Measurements from ENCODE around the gene FAM135A. TPM values are rescaled to one million over a fixed set of nuclear protein-coding genes. Genes with fewer than 3 reads are reported as not detected.
"Not testable (repeated sequence)": the region's sequence is repeated elsewhere in the genome, so short reads cannot be mapped to it uniquely, and the experiment has no call there.

Gene FAM135A
- total RNA-seq, 1 experiment from 2014 or later, result 20.4 TPM

DNA sequence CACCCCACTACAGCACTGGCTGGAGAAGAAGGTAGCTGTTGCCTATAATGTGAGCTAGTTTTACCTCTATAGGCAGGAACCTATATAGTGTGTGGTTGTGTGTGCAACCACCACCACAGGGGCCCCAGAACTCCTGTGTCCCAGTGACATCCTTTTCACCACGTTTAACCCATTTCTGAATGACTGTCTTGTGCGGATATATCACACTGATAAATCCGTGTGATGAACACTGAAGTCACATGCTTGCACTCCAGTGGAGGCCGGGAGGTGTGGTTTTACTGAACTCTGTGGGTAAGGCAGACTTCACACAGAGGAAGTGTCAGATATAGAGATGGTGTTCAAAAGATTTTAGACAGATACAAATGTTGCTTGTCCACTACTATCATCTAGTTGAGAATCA lies 185.9 kb downstream of the FAM135A start:
- BruUV-seq (replicated peaks), result no TSS peak
- TF ChIP-seq, protein P1, sequence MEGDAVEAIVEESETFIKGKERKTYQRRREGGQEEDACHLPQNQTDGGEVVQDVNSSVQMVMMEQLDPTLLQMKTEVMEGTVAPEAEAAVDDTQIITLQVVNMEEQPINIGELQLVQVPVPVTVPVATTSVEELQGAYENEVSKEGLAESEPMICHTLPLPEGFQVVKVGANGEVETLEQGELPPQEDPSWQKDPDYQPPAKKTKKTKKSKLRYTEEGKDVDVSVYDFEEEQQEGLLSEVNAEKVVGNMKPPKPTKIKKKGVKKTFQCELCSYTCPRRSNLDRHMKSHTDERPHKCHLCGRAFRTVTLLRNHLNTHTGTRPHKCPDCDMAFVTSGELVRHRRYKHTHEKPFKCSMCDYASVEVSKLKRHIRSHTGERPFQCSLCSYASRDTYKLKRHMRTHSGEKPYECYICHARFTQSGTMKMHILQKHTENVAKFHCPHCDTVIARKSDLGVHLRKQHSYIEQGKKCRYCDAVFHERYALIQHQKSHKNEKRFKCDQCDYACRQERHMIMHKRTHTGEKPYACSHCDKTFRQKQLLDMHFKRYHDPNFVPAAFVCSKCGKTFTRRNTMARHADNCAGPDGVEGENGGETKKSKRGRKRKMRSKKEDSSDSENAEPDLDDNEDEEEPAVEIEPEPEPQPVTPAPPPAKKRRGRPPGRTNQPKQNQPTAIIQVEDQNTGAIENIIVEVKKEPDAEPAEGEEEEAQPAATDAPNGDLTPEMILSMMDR (IDR thresholded peaks at IDR 0.05; ENCODE audit: unreplicated experiment), result no peak
- no peaks in the 10 kb centered on the region for H3K27me3 Mint-ChIP-seq (ENCODE audit: insufficient read depth, unreplicated experiment)
- no peaks in the 10 kb centered on the region for H3K4me1 Mint-ChIP-seq (ENCODE audit: insufficient read depth, unreplicated experiment)
- DNase-seq (ENCODE audit: unreplicated experiment), result no peak
- ChIA-PET POLR2A (no interaction called here), CTCF (interaction anchor here (1.0 to 1.1 kb wide), 2 partner anchors 12 to 108 kb away, joined by 3 to 5 read pairs; no protein-coding TSS in a partner anchor)
- intact Hi-C loops (cut with micrococcal nuclease), result no loop called here
- no peaks in the 10 kb centered on the region for H3K36me3 Mint-ChIP-seq (ENCODE audit: insufficient read depth, unreplicated experiment)
- H3K27ac Mint-ChIP-seq (ENCODE audit: low read depth, unreplicated experiment), result no peak overlapping the region
- H3K9me3 Mint-ChIP-seq (ENCODE audit: unreplicated experiment), result no peaks in the 10 kb centered on the region
- no peak overlapping the region for H3K4me3 Mint-ChIP-seq (ENCODE audit: unreplicated experiment)

DNA sequence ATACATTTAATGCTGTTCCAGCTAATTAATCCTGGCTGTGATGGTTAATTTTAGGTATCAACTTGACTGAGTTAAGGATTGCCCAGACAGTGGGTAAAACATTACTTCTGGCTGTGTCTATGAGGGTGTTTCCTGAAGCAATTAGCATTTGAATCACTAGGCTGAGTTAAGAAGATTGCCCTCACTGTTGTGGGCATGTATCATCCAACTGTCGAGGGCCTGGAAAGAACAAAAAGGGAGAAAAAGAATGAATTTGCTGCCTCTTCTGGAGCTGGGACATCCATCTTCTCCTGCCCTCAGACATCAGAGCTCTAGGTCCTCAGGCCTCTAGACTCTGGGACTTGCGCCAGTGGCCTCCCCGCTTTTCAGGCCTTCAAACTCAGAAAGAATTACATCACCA lies 187.7 kb downstream of the FAM135A start:
- H3K4me3 Mint-ChIP-seq (ENCODE audit: unreplicated experiment), result no peak overlapping the region
- no peak for DNase-seq (ENCODE audit: unreplicated experiment)
- H3K9me3 Mint-ChIP-seq (ENCODE audit: unreplicated experiment), result no peaks in the 10 kb centered on the region
- intact Hi-C loops (cut with micrococcal nuclease), result no loop called here
- POLR2A ChIA-PET, result no interaction called here
- no peaks in the 10 kb centered on the region for H3K36me3 Mint-ChIP-seq (ENCODE audit: insufficient read depth, unreplicated experiment)
- TF ChIP-seq, protein P1 (IDR thresholded peaks at IDR 0.05; ENCODE audit: unreplicated experiment), result no peak
- H3K4me1 Mint-ChIP-seq (ENCODE audit: insufficient read depth, unreplicated experiment), result no peaks in the 10 kb centered on the region
- BruUV-seq (replicated peaks), result no TSS peak
- CTCF ChIA-PET, result no interaction called here
- no peak overlapping the region for H3K27ac Mint-ChIP-seq (ENCODE audit: low read depth, unreplicated experiment)
- H3K27me3 Mint-ChIP-seq (ENCODE audit: insufficient read depth, unreplicated experiment), result no peaks in the 10 kb centered on the region

DNA sequence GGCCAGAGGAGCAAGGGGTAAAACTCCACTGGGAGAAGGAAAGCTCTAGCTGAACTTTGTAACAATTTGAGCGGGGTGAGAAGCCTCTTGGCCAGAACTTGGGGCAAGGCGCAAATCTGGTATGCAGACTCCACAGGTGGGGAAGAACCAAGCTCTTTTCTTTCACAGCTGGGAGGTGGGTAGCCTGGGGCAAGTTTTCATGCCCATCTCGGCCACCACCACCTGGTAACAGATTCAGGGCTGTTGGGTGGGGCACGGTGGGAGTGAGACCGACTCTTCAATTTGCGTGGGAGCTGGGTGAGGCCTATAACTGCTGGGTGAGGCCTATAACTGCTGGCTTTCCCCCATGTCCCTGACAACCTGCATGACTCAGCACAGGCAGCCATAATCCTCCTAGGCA lies 190.9 kb downstream of the FAM135A start:
- POLR2A ChIA-PET, result interaction anchor here (1.0 kb wide), 1 partner anchor 63 kb away, joined by 3 read pairs; the partner anchor contains the start of gene SMAP1
- CTCF ChIA-PET, result interaction anchor here (0.6 to 1.2 kb wide), 2 partner anchors 15 to 890 kb away, joined by 3 read pairs; no protein-coding TSS in a partner anchor

DNA sequence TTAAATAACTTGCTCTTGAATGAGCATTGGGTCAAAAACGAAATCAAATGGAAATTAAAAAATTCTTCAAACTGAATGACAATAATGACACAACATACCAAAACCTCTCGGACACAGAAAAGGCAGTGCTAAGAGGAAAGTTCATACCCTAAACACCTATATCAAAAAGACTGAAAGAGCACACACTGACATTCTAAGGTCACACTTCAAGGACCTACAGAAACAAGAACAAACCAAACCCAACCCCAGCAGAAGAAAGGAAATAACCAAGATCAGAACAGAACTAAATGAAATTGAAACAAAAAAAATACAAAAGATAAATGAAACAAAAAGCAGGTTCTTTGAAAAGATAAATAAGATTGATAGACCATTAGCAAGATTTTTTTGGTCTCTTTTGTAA lies 194.1 kb downstream of the FAM135A start:
- H3K36me3 Mint-ChIP-seq (ENCODE audit: insufficient read depth, unreplicated experiment); H3K4me1 Mint-ChIP-seq (ENCODE audit: insufficient read depth, unreplicated experiment); H3K9me3 Mint-ChIP-seq (ENCODE audit: unreplicated experiment); DNase-seq (ENCODE audit: unreplicated experiment); H3K27ac Mint-ChIP-seq (ENCODE audit: low read depth, unreplicated experiment); H3K4me3 Mint-ChIP-seq (ENCODE audit: unreplicated experiment); intact Hi-C loops (cut with micrococcal nuclease); BruUV-seq (replicated peaks); POLR2A ChIA-PET; CTCF ChIA-PET: not testable (repeated sequence)
- peaks cover 55% of the 10 kb centered on the region for H3K27me3 Mint-ChIP-seq (ENCODE audit: insufficient read depth, unreplicated experiment)

More for the DNA sequence above, 190.9 kb downstream of the FAM135A start:
- Mint-ChIP-seq H3K9me3 (ENCODE audit: unreplicated experiment) (no peaks in the 10 kb centered on the region), H3K27ac (ENCODE audit: low read depth, unreplicated experiment) (no peak overlapping the region), H3K4me1 (ENCODE audit: insufficient read depth, unreplicated experiment) (no peaks in the 10 kb centered on the region), H3K27me3 (ENCODE audit: insufficient read depth, unreplicated experiment) (peaks cover 24% of the 10 kb centered on the region), H3K4me3 (ENCODE audit: unreplicated experiment) (no peak overlapping the region), H3K36me3 (ENCODE audit: insufficient read depth, unreplicated experiment) (no peaks in the 10 kb centered on the region)
- BruUV-seq (replicated peaks), result no TSS peak
- TF ChIP-seq, protein P1 (IDR thresholded peaks at IDR 0.05; ENCODE audit: unreplicated experiment), result no peak
- intact Hi-C loops (cut with micrococcal nuclease), result no loop called here
- DNase-seq (ENCODE audit: unreplicated experiment), result no peak

DNA sequence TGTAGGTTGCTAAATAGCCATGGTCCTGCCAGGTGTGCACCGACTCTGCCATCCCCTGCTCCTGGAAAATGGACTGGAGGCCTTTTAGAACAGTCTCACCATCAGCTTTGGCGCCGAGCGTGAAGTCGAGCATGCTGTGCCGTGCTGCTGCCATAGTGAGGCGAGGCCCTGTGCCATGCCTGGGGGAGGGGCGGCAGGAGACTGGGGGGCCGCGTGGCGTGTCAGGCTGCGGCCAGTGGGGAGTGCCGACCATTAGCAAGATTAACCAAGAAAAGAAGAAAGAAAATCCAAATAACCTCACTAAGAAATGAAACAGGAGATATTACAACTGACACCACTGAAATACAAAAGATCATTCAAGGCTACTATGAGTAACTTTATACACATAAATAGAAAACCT lies 195.9 kb downstream of the FAM135A start:
- H3K4me1 Mint-ChIP-seq (ENCODE audit: insufficient read depth, unreplicated experiment); DNase-seq (ENCODE audit: unreplicated experiment); H3K27ac Mint-ChIP-seq (ENCODE audit: low read depth, unreplicated experiment); H3K9me3 Mint-ChIP-seq (ENCODE audit: unreplicated experiment); BruUV-seq (replicated peaks); H3K36me3 Mint-ChIP-seq (ENCODE audit: insufficient read depth, unreplicated experiment); H3K4me3 Mint-ChIP-seq (ENCODE audit: unreplicated experiment); POLR2A ChIA-PET; intact Hi-C loops (cut with micrococcal nuclease): not testable (repeated sequence)
- CTCF ChIA-PET, result interaction anchor here (0.6 kb wide), 1 partner anchor 84 kb away, joined by 3 read pairs; no protein-coding TSS in a partner anchor
- H3K27me3 Mint-ChIP-seq (ENCODE audit: insufficient read depth, unreplicated experiment), result peaks cover 58% of the 10 kb centered on the region

Other genes with a start within 250 kb of the FAM135A start
- not detected in 2 replicates for gene COL9A1, start 110.4 kb upstream of the FAM135A start, total RNA-seq (2022)
- 13.1 and 15.2 TPM in 2 replicates for gene SDHAF4, start 153.4 kb downstream of the FAM135A start, total RNA-seq (2022)

Data from MCF 10A (cell line).